H54 (cell line): ENCODE data around the gene SLC8B1.

Source experiments
- DNase-seq: peaks from one replicate; pipeline ENCODE4 v3.0.0; 2011; ENCODE audit warnings: low spot score, mixed read lengths; ENCODE audit not compliant: insufficient read length
- FAIRE-seq: peaks from 3 replicates; lab custom pipeline; 2011; peaks lifted over from hg19 to GRCh38; lab: Jason Lieb, UNC
- POLR2A ChIP-seq: IDR thresholded peaks from 2 replicates; pipeline ENCODE4 v1.6.1; 2011; ENCODE audit warnings: low read depth, mild to moderate bottlenecking, low read length

Gene SLC8B1

DNA sequence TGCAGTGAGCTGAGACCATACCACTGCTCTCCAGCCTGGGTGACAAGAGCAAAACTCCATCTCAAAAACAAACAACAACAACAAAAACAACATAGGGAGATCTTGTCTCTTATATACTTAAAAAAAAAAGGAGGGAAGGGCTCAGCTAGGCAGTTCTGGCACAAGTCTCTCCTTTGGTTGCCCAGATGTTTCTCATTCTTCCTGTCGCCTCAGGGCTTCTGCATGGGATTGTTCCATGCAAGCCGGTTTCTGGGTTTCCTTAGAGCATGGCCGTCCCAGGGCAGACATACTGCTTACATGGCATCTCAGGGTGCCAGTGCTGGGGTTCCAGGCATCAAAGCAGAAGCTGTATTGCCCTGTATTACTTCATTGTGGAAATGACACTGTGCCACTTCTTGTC is 5.2 kb upstream of the SLC8B1 start:
- no peak for FAIRE-seq
- TF ChIP-seq POLR2A: no peak

DNA sequence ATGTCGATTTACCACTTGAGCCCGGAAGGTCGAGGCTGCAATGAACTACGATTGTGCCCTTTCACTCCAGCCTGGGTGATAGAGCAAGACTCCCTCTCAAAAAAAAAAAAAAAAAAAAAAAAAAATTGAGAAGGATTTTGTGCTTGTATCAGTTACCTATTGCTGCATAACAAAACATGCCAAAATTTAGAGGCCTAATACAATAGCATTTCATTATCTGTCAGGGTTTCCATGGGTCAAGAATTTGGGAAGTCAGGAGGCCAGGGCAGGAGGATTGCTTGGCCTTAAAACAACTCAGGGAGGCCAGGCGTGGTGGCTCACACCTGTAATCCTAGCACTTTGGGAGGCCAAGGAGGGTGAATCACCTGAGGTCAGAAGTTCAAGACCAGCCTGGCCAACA is 4.6 kb upstream of the SLC8B1 start:
- DNase-seq: no peak
- FAIRE-seq: no peak
- no peak for TF ChIP-seq POLR2A

More for the DNA sequence above, 5.2 kb upstream of the SLC8B1 start:
- DNase-seq: no peak

DNA sequence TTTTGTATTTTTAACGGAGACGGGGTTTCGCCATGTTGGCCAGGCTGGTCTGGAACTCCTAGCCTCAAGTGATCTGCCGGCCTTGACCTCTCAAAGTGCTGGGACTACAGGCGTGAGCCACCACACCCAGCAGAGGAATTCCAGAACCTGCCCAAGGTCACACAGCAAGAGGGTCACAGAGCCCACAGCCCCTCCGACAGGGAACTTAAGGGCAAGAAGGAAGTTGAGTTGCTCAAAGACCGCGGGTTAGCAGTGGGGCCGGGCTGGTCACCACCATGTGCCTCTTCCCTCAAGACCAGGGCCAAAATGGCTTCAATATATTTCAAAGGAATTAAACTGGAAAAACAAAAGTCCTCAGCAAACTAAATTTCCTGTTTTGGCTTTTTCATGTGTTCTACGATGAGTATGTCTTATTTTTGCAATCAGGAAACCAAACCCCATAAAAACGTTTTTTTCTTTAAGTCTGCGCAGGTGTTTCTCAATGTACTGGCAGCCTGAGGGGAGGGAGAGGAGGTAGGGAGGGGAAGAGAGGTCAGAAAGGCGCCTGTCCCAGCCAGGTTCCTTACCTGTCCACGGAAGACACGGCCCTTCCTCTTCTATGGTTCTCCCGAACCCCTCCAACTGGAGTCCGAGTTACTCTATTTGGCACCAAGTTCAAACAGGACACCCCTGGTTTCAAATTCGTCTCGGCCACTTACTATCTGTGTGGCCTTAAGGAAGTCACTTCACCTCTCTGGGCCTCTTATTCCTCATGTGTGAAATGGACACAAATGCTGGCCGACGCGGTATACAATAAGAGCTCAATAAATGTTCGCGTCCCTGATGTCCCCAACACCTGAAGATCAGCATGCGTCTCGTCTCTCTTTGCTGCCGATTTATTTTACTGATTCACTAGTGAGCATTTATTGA is 778 bp downstream of the SLC8B1 start:
- DNase-seq (no peak), FAIRE-seq (no peak)
- no peak for TF ChIP-seq POLR2A

DNA sequence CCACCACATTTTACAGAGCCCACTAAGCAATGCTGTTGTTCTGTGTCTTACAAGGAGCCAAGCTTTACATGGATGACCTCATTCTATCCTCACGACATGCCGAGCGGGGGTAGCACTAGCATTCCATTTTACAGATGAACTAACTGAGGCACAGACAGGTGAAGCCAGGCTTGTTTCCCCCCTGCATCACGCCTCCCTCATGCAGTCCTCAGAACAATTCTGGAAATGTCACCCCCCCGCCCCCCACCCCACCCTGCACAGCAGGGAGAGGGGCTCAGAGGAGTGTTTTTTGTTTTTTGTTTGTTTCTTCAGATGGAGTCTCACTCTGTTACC is 1.5 kb downstream of the SLC8B1 start:
- no peak for TF ChIP-seq POLR2A
- no peak for FAIRE-seq

DNA sequence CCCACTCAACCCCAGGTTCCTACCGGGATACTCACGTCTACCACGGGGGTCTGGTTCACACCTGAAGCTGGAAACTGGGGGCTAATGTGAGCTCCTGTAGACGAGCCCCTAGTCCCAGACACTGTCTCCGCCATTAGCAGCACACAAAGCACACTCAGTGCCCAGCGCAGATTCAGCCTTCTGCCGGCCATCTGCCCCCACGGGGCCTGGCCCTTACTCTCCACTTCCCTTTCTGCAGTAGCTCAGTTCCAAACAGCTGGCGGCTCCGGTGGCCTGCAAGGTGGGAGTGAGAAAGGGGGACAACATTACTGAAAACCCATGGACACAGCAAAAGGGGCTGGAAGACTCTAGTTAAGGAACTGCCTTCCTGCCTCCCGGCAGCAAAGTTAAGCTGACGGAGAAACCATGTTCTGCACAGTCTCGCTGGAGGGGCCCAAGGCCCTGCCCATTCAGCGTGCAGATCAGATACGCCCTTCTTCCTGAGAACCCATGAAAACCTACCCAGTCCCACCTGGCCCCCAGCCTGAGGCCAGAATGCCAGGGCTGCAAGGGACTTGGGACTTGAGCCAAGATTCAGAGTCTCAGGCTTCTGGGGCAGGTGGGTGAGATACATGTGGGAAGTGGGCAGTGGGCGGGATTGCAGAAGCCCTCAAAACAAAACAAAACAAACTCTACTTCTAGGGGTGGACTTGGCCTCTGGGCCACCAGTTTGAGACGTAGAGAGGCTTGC is 2.1 kb downstream of the SLC8B1 start:
- DNase-seq: no peak
- FAIRE-seq: no peak
- TF ChIP-seq POLR2A: no peak

More for the DNA sequence above, 1.5 kb downstream of the SLC8B1 start:
- DNase-seq: no peak

DNA sequence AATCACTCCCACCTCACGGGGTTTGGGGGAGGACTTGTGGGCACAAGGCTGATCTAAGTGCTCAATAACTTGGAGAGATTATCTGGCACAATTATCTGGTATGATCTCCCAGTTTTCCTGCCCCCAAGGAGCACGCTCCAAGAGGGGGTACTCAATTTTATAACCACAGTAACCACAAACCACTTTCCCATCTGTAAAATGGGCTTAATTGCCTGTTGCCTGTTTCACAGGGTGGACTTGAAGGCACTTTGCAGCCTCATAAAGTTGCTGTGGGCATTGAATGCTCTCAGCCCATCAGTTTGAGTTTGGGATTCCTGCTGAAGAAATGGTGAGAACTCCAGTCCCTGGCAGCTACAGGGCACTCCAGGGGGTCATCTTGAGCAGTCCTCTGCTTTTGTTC is 4.4 kb downstream of the SLC8B1 start:
- DNase-seq: no peak

DNA sequence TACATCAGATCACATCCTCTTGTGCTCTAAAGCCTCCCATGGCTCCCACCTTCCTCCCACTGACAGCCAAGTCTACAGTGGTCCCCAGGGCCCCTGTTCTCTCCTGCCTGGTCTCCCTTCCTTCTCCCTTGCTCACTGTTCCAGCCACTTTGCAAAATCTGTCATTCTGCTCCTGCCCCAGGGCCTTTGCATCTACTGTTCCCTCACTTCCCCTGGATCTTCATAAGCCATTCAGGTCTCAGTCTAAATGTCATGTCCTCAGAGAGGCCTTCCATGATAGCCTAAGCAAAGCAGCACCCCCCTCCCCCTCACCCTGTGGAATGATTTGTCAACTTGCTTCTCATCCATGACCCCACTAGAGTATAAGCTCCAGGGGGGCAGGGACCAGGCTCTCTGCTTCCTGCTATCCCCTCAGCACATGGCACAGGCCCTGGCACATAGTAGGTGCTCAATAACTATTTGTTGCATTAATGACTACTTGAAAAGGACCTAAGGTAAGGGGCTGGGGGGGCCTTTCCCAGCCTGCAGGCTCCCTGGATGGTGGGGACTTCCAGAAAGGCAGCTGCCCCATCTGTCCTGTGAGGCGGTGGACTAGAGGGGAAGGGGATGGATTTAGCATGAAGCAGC is 5.0 kb downstream of the SLC8B1 start:
- FAIRE-seq (no peak), DNase-seq (no peak)
- no peak for TF ChIP-seq POLR2A

More for the DNA sequence above, 4.4 kb downstream of the SLC8B1 start:
- no peak for TF ChIP-seq POLR2A
- FAIRE-seq: no peak

DNA sequence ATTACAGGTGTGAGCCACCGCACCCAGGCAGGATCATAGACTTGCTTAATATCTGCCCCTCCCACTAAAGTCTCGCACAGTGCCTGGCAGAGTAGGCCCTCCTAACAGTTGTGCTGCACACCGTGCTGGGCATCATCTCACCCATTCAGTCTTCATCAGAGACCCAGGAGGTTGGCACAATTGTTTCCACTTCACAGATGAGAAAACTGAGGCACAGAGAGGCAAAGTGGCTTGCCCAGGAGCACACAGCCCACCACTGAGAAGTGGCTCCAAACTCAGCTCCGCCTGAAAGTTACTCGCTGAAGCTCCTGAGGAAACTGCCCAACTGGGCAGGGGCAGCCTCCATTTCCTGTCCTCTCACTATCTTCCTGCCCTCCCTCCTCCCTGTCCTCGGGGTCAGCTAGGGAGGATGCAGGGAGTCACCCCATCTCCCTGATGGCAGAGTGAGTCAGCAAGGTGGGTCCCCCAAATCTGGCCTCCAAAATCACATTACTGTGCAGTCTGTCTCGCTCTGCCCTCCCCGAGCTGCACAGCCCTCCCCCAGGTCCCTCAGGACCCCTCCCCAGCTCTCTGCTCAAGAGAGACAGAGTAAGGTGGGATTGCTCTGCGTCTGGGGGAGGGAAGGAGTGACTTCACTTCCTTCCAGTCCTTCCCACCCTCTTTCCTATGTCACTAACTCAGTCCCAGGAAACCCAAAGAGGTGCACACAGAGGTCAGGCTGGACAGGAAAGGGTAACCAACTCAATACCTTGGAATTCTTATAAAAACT is 5.7 kb downstream of the SLC8B1 start:
- FAIRE-seq: no peak
- no peak for TF ChIP-seq POLR2A
- DNase-seq: peak; percentile 67

DNA sequence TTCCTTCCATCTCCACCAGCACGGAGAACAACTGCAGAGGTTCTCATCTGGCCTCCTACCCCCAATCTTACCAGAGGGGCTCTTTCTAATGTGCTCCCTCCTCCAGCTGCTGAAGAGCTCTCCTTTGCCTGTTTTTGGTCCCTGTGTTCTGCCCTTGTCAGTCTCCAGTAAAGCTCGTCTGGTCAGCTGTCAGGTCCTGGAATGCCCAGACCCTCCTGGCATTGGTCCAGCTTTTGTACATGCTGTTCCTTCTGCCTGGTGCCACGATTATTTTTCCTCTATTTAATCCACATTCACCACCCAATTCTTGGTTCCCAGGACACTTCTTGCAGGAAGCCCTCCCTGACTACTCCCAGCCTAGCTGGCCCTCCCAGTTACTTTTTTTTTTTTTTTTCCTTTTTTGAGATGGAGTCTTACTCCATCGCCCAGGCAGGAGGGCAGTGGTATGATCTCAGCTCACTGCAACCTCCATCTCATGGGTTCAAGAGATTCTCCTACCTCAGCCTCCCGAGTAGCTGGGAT is 6.5 kb downstream of the SLC8B1 start:
- no peak for TF ChIP-seq POLR2A
- FAIRE-seq: no peak
- no peak for DNase-seq

DNA sequence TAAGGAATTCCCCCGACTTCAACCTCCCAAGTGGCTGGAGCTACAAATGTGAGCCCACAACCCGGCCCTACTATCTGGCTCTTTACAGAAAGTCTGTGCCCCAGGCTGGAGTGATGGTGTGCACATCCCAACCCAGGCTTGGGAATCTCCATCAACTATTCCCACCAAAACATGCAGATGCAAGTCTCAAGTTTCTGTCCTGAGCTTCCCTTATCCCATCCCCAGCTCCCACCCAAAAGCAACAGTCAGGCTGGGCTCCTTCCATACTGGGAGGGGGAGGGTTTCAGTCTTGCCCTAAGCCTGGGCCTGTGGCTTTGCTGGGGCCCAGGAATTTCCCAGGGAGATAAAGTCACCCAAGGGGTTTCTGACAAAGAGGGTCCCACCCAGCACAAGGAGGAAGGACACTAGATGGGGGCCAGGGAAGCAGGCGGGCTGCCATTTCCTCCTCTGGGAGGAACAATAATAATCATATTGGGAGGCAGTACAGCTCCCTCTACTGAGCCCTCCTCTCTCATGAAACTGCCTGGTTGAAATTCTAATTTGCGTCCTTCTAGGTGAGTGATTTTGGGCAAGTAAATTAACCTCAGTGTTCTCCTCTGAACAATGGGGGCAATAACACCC is 8.0 kb downstream of the SLC8B1 start:
- no peak for TF ChIP-seq POLR2A
- FAIRE-seq: no peak

DNA sequence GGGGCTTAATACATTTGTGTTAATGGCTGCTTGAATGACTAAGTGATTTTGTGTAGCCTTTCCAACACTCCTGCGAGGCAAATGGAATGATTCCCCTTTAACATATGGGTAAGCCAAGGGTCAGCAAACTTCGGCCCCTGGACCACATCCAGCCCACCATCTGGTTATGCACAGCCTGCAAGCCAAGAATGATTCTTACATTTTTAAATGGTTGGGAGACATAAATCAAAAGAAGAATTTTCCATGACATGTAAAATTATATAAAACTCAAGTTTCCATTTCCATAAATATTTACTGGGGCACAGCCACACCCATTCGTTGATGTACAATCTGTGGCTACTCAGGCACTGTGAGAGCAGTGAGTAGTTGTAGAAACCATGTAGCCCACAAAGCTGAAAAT is 9.0 kb downstream of the SLC8B1 start:
- DNase-seq: no peak
- FAIRE-seq: no peak
- TF ChIP-seq POLR2A: no peak

More for the DNA sequence above, 8.0 kb downstream of the SLC8B1 start:
- no peak for DNase-seq

DNA sequence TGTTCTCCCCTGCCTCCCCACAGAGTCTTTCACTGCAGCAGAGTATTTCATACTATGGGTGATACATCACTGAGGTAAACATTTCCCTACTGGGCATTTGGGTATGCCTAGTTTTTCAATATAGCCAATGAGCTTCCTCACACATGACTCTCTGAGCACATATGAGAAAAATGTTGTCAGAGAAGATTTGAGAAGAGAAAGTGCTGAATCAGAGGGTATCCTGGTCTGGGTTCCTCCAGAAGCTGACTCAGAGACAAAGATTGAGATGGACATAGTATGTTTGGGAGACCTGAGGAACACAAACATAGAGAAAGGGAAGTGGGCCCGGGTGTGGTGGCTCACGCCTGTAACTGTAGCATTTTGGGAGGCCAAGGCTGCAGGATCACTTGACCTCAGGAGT is 12.6 kb downstream of the SLC8B1 start:
- no peak for TF ChIP-seq POLR2A
- DNase-seq (peak; percentile 58), FAIRE-seq (no peak)

DNA sequence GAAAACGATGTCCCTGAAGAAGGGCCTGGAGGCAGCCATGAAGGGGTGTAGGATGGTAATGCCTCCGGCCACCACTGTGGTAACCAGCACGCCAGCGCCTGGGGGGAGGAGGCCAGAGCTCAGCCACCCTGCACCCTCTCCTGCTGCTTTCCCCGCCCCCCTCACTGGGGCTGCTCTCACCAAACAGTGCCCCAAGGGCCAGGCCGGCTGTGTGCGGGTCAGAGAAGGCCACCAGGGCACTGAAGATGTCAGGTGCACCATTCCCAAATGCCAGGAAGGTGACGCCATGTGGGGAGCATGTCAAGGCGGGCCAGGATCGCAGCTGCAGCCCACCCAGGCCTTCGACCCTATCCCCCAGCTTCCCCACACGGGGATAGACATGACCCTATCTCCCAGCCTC is 14.5 kb downstream of the SLC8B1 start:
- TF ChIP-seq POLR2A: no peak
- FAIRE-seq (no peak), DNase-seq (no peak)
